Liver (tissue), 9 donors: ENCODE measurements around the gene PCTP. TPM values are rescaled to one million over a fixed set of nuclear protein-coding genes. Genes with fewer than 3 reads are reported as not detected.

Experiments used
- DNase-seq: peaks from one replicate; pipeline ENCODE4 v3.0.0-alpha.2; 2017; ENCODE audit warnings: low spot score
- H3K27ac ChIP-seq, 2 donors: one replicate each; pipeline ENCODE4 v1.7.0; 2013; ENCODE audit warnings: inconsistent platforms in 2 of 2, low read length in 2 of 2, control low read depth in 1 of 2, low read depth in 1 of 2, mild to moderate bottlenecking in 1 of 2
- H3K27me3 ChIP-seq, 4 donors: one replicate each; pipeline versions ENCODE4 v1.6.1 to v1.7.0; 2013; ENCODE audit warnings: low read length in 3 of 4, inconsistent platforms in 1 of 4, mild to moderate bottlenecking in 1 of 4, moderate library complexity in 1 of 4; ENCODE audit not compliant: control insufficient read depth in 4 of 4, insufficient read depth in 4 of 4
- H3K36me3 ChIP-seq, 4 donors: one replicate each; pipeline versions ENCODE4 v1.6.1 to v1.7.0; 2013; ENCODE audit warnings: low read length in 3 of 4, mild to moderate bottlenecking in 3 of 4, low read depth in 1 of 4, moderate library complexity in 1 of 4; ENCODE audit not compliant: control insufficient read depth in 4 of 4, insufficient read depth in 3 of 4
- H3K4me1 ChIP-seq, 4 donors: one replicate each; pipeline versions ENCODE4 v1.6.1 to v1.7.0; 2013; ENCODE audit warnings: low read length in 3 of 4, mild to moderate bottlenecking in 3 of 4, moderate library complexity in 1 of 4; ENCODE audit not compliant: control insufficient read depth in 4 of 4, insufficient read depth in 4 of 4
- H3K4me3 ChIP-seq, 3 donors: one replicate each; pipeline versions ENCODE4 v1.6.1 to v1.7.0; 2013; ENCODE audit warnings: low read length in 3 of 3, control low read depth in 1 of 3, low read depth in 1 of 3, mild to moderate bottlenecking in 1 of 3
- H3K9ac ChIP-seq, 2 donors: one replicate each; pipeline ENCODE4 v1.7.0; 2013; ENCODE audit warnings: low read length in 2 of 2, mild to moderate bottlenecking in 2 of 2, moderate library complexity in 2 of 2, control low read depth in 1 of 2, low read depth in 1 of 2
- H3K9me3 ChIP-seq, 4 donors: one replicate each; pipeline versions ENCODE4 v1.6.1 to v1.7.0; 2013; ENCODE audit warnings: low read length in 3 of 4; ENCODE audit not compliant: control insufficient read depth in 4 of 4
- ATF3 ChIP-seq: IDR thresholded peaks from 2 replicates; pipeline ENCODE4 v1.6.1; 2016; ENCODE audit warnings: antibody characterized with exemption
- EGR1 ChIP-seq, 2 donors: IDR thresholded peaks; 2 replicates each; pipeline ENCODE4 v1.6.1; 2016 to 2018; ENCODE audit warnings: antibody characterized with exemption in 2 of 2, low read depth in 2 of 2
- FOXA1 ChIP-seq: IDR thresholded peaks from 2 replicates; pipeline ENCODE4 v1.6.1; 2016; ENCODE audit warnings: antibody characterized with exemption
- FOXA2 ChIP-seq: IDR thresholded peaks from 2 replicates; pipeline ENCODE4 v1.6.1; 2016; ENCODE audit warnings: antibody characterized with exemption
- GABPA ChIP-seq, 2 donors: IDR thresholded peaks in 1 of 2; conservative IDR thresholded peaks in 1 of 2; 2 replicates each; pipeline ENCODE4 v1.6.1; 2016; ENCODE audit warnings: antibody characterized with exemption in 2 of 2, mild to moderate bottlenecking in 1 of 2, moderate library complexity in 1 of 2
- HNF4A ChIP-seq, 2 donors: conservative IDR thresholded peaks; 2 replicates each; pipeline ENCODE4 v1.6.1; 2016; ENCODE audit warnings: antibody characterized with exemption in 2 of 2, mild to moderate bottlenecking in 2 of 2
- HNF4G ChIP-seq: IDR thresholded peaks from 2 replicates; pipeline ENCODE4 v1.6.1; 2016; ENCODE audit warnings: antibody characterized with exemption
- JUND ChIP-seq, 2 donors: IDR thresholded peaks; 2 replicates each; pipeline ENCODE4 v1.6.1; 2016; ENCODE audit warnings: antibody characterized with exemption in 2 of 2
- NR2F2 ChIP-seq: IDR thresholded peaks from 2 replicates; pipeline ENCODE4 v1.6.1; 2016; ENCODE audit warnings: antibody characterized with exemption
- RAD21 ChIP-seq, 2 donors: IDR thresholded peaks; 2 replicates each; pipeline ENCODE4 v1.6.1; 2016; ENCODE audit warnings: antibody characterized with exemption in 2 of 2, mild to moderate bottlenecking in 2 of 2
- RXRA ChIP-seq, 2 donors: IDR thresholded peaks; 2 replicates each; pipeline ENCODE4 v1.6.1; 2017 to 2018; ENCODE audit warnings: antibody characterized with exemption in 2 of 2, mild to moderate bottlenecking in 1 of 2
- SP1 ChIP-seq: IDR thresholded peaks from 2 replicates; pipeline ENCODE4 v1.6.1; 2018; ENCODE audit warnings: antibody characterized with exemption, mild to moderate bottlenecking
- TAF1 ChIP-seq: conservative IDR thresholded peaks from 2 replicates; pipeline ENCODE4 v1.6.1; 2016; ENCODE audit warnings: antibody characterized with exemption, mild to moderate bottlenecking
- YY1 ChIP-seq: IDR thresholded peaks from 2 replicates; pipeline ENCODE4 v1.6.1; 2016; ENCODE audit warnings: antibody characterized with exemption, mild to moderate bottlenecking
- WGBS: extraction: QIAGEN DNeasy Blood & Tissue Kit; methylation state at CpG from one replicate; pipeline ENCODE4 v1.1.7; 2013; 5-methylcytosine and 5-hydroxymethylcytosine counted together
- polyA plus RNA-seq, 2 donors: library from polyadenylated mRNA; stranded (reverse) in 1 of 2; unstranded in 1 of 2; fragments of 200-250 nt in 1 of 2; fragments of >200 nt in 1 of 2; fragmentation: Nextera tagmentation in 1 of 2; extraction: Ambion mirVana in 1 of 2; gene quantifications; one replicate each; pipeline versions ENCODE4 v1.2.1 to v1.2.3, GENCODE V29; 2013 to 2015
- total RNA-seq, 2 donors: library from RNA; depleted of rRNA; stranded (reverse); fragments of >200 nt; gene quantifications; one replicate each; pipeline ENCODE4 v1.2.3, GENCODE V29; 2014
- TF ChIP-seq, protein P1 (sequence below): fragments of 150-350 bp; IDR thresholded peaks from 2 replicates; pipeline ENCODE4 v1.5.1; 2017; ENCODE audit warnings: improper control_type of control experiment, low read depth, low read length; ENCODE audit not compliant: missing input control
- TF ChIP-seq, protein P2 (sequence below): IDR thresholded peaks from 2 replicates; pipeline ENCODE4 v1.6.1; 2016; ENCODE audit warnings: antibody characterized with exemption, mild to moderate bottlenecking
- TF ChIP-seq, protein P3 (sequence below): IDR thresholded peaks from 2 replicates; pipeline ENCODE4 v1.6.1; 2016; ENCODE audit warnings: antibody characterized with exemption
- TF ChIP-seq, protein P4 (sequence below): IDR thresholded peaks from 2 replicates; pipeline ENCODE4 v1.6.1; 2016; ENCODE audit warnings: antibody characterized with exemption
- donor health status: healthy.
- donor health status: healthy.
- donor health status: healthy.
- donor health status: healthy.
- donor health status: healthy.

PCTP gene
- total and polyA plus RNA-seq, 4 donors, result 25.0 to 79.0 (median 55.8) TPM

- H3K9ac ChIP-seq, result no peak overlapping the region
- peaks cover 8 to 38% (median 25%) of the 10 kb centered on the region in 4 donors for H3K36me3 ChIP-seq
- no peak overlapping the region for H3K27ac ChIP-seq
- no peaks in the 10 kb centered on the region for H3K27me3 ChIP-seq
- H3K4me1 ChIP-seq, result no peaks in the 10 kb centered on the region
- H3K9me3 ChIP-seq, result no peaks in the 10 kb centered on the region
- no peak for TF ChIP-seq ATF3
- no peak for TF ChIP-seq RXRA (IDR thresholded peaks at IDR 0.05)
- no peak for TF ChIP-seq HNF4A (conservative IDR thresholded peaks at IDR 0.05)
- TF ChIP-seq FOXA2, result no peak
- no peak for TF ChIP-seq NR2F2
- no peak for TF ChIP-seq SP1
- no peak for TF ChIP-seq EGR1 (IDR thresholded peaks at IDR 0.05; ENCODE audit: low read depth in 2 of 2)
- no peak for TF ChIP-seq HNF4G
- no peak for TF ChIP-seq RAD21 (IDR thresholded peaks at IDR 0.05)
- TF ChIP-seq GABPA (IDR thresholded peaks at IDR 0.05 in 1 of 2, conservative IDR thresholded peaks at IDR 0.05 in 1 of 2), result no peak
- no peak for TF ChIP-seq TAF1
- TF ChIP-seq, protein P1, sequence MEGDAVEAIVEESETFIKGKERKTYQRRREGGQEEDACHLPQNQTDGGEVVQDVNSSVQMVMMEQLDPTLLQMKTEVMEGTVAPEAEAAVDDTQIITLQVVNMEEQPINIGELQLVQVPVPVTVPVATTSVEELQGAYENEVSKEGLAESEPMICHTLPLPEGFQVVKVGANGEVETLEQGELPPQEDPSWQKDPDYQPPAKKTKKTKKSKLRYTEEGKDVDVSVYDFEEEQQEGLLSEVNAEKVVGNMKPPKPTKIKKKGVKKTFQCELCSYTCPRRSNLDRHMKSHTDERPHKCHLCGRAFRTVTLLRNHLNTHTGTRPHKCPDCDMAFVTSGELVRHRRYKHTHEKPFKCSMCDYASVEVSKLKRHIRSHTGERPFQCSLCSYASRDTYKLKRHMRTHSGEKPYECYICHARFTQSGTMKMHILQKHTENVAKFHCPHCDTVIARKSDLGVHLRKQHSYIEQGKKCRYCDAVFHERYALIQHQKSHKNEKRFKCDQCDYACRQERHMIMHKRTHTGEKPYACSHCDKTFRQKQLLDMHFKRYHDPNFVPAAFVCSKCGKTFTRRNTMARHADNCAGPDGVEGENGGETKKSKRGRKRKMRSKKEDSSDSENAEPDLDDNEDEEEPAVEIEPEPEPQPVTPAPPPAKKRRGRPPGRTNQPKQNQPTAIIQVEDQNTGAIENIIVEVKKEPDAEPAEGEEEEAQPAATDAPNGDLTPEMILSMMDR, result no peak
- TF ChIP-seq, protein P2, sequence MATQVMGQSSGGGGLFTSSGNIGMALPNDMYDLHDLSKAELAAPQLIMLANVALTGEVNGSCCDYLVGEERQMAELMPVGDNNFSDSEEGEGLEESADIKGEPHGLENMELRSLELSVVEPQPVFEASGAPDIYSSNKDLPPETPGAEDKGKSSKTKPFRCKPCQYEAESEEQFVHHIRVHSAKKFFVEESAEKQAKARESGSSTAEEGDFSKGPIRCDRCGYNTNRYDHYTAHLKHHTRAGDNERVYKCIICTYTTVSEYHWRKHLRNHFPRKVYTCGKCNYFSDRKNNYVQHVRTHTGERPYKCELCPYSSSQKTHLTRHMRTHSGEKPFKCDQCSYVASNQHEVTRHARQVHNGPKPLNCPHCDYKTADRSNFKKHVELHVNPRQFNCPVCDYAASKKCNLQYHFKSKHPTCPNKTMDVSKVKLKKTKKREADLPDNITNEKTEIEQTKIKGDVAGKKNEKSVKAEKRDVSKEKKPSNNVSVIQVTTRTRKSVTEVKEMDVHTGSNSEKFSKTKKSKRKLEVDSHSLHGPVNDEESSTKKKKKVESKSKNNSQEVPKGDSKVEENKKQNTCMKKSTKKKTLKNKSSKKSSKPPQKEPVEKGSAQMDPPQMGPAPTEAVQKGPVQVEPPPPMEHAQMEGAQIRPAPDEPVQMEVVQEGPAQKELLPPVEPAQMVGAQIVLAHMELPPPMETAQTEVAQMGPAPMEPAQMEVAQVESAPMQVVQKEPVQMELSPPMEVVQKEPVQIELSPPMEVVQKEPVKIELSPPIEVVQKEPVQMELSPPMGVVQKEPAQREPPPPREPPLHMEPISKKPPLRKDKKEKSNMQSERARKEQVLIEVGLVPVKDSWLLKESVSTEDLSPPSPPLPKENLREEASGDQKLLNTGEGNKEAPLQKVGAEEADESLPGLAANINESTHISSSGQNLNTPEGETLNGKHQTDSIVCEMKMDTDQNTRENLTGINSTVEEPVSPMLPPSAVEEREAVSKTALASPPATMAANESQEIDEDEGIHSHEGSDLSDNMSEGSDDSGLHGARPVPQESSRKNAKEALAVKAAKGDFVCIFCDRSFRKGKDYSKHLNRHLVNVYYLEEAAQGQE, result no peak
- no peak for TF ChIP-seq YY1
- TF ChIP-seq, protein P3, sequence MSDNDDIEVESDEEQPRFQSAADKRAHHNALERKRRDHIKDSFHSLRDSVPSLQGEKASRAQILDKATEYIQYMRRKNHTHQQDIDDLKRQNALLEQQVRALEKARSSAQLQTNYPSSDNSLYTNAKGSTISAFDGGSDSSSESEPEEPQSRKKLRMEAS, result no peak
- no peak for TF ChIP-seq JUND (IDR thresholded peaks at IDR 0.05)
- no peak for TF ChIP-seq FOXA1
- TF ChIP-seq, protein P4, sequence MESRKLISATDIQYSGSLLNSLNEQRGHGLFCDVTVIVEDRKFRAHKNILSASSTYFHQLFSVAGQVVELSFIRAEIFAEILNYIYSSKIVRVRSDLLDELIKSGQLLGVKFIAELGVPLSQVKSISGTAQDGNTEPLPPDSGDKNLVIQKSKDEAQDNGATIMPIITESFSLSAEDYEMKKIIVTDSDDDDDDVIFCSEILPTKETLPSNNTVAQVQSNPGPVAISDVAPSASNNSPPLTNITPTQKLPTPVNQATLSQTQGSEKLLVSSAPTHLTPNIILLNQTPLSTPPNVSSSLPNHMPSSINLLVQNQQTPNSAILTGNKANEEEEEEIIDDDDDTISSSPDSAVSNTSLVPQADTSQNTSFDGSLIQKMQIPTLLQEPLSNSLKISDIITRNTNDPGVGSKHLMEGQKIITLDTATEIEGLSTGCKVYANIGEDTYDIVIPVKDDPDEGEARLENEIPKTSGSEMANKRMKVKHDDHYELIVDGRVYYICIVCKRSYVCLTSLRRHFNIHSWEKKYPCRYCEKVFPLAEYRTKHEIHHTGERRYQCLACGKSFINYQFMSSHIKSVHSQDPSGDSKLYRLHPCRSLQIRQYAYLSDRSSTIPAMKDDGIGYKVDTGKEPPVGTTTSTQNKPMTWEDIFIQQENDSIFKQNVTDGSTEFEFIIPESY, result no peak
- no peak overlapping the region for H3K4me3 ChIP-seq
- WGBS, result 93% methylated on average over 6 of the region's 6 CpGs
- DNase-seq, result no peak
Observed at GRCh38 chr17:55778389-55779118, 27.7 kb downstream of the PCTP start.
